A549 (cell line): ENCODE results near the gene VDAC1.

Experiments
- CEBPB ChIP-seq, 2 experiments: fragments of >200 bp in 1 of 2; sonication (Bioruptor Twin) in 1 of 2; formaldehyde crosslinking in 1 of 2; IDR thresholded peaks; 2 replicates each; pipeline ENCODE4 v1.6.1; 2012 to 2016
- CHD2 ChIP-seq: fragments of 150-350 bp; IDR thresholded peaks from 2 replicates; pipeline ENCODE4 v1.6.1; 2014; ENCODE audit warnings: low read length; ENCODE audit not compliant: partially characterized antibody
- HDAC2 ChIP-seq: fragments of 200-600 bp; sonication (generic); IDR thresholded peaks from 2 replicates; pipeline ENCODE4 v1.6.1; 2016
- MYC ChIP-seq: IDR thresholded peaks from 2 replicates; pipeline ENCODE4 v1.6.1; 2012; ENCODE audit warnings: mild to moderate bottlenecking, inconsistent platforms, low read length, improper control_type of control experiment, borderline replicate concordance
- POLR2A ChIP-seq: IDR thresholded peaks from 2 replicates; pipeline ENCODE4 v1.6.1; 2012; ENCODE audit warnings: mild to moderate bottlenecking, low read length
- RAD21 ChIP-seq, 2 experiments: fragments of >200 bp in 1 of 2; sonication (Bioruptor Twin) in 1 of 2; formaldehyde crosslinking in 1 of 2; IDR thresholded peaks in 1 of 2; conservative IDR thresholded peaks in 1 of 2; 2 replicates in 1 of 2; 3 replicates in 1 of 2; pipeline ENCODE4 v1.6.1; 2012 to 2018; ENCODE audit warnings: inconsistent platforms in 1 of 2
- TF ChIP-seq, protein P1 (sequence below): fragments of >200 bp; sonication (Bioruptor Twin); formaldehyde crosslinking; IDR thresholded peaks from 3 replicates; pipeline ENCODE4 v1.5.1; 2016
- TF ChIP-seq, protein P2 (sequence below): fragments of 150-350 bp; IDR thresholded peaks from 2 replicates; pipeline ENCODE4 v1.6.1; 2014; ENCODE audit warnings: low read depth, mild to moderate bottlenecking, low read length
- TF ChIP-seq, protein P3 (sequence below): IDR thresholded peaks from 2 replicates; pipeline ENCODE4 v1.6.1; 2012

DNA sequence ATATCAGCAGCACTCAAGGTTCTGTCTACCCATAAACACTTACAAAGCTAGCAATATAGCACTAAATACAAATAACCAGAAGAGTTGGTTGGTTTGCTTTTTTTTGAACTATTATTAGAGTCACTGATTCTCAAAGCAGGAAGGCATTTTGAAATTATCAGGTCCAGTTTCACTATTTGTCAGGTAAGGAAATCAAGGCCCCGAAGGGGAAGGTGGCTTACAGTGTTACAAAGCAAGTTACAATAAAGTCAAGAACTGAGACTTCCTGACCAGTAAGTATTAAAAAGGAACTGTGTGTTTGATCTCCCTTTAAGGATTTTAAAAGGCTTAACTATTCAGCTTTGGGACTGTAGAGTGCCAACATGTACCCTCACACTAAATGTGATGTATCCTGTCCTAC is 47.2 kb downstream of the VDAC1 start:
- TF ChIP-seq, protein P1, sequence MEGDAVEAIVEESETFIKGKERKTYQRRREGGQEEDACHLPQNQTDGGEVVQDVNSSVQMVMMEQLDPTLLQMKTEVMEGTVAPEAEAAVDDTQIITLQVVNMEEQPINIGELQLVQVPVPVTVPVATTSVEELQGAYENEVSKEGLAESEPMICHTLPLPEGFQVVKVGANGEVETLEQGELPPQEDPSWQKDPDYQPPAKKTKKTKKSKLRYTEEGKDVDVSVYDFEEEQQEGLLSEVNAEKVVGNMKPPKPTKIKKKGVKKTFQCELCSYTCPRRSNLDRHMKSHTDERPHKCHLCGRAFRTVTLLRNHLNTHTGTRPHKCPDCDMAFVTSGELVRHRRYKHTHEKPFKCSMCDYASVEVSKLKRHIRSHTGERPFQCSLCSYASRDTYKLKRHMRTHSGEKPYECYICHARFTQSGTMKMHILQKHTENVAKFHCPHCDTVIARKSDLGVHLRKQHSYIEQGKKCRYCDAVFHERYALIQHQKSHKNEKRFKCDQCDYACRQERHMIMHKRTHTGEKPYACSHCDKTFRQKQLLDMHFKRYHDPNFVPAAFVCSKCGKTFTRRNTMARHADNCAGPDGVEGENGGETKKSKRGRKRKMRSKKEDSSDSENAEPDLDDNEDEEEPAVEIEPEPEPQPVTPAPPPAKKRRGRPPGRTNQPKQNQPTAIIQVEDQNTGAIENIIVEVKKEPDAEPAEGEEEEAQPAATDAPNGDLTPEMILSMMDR = no peak
- TF ChIP-seq RAD21 (conservative IDR thresholded peaks at IDR 0.05 in 1 of 2, IDR thresholded peaks at IDR 0.05 in 1 of 2) (no peak), POLR2A (no peak), CHD2 (no peak), CEBPB (IDR thresholded peaks at IDR 0.05) (no peak), MYC (no peak), HDAC2 (no peak)
- TF ChIP-seq, protein P2, sequence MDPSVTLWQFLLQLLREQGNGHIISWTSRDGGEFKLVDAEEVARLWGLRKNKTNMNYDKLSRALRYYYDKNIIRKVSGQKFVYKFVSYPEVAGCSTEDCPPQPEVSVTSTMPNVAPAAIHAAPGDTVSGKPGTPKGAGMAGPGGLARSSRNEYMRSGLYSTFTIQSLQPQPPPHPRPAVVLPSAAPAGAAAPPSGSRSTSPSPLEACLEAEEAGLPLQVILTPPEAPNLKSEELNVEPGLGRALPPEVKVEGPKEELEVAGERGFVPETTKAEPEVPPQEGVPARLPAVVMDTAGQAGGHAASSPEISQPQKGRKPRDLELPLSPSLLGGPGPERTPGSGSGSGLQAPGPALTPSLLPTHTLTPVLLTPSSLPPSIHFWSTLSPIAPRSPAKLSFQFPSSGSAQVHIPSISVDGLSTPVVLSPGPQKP = no peak
- TF ChIP-seq, protein P3, sequence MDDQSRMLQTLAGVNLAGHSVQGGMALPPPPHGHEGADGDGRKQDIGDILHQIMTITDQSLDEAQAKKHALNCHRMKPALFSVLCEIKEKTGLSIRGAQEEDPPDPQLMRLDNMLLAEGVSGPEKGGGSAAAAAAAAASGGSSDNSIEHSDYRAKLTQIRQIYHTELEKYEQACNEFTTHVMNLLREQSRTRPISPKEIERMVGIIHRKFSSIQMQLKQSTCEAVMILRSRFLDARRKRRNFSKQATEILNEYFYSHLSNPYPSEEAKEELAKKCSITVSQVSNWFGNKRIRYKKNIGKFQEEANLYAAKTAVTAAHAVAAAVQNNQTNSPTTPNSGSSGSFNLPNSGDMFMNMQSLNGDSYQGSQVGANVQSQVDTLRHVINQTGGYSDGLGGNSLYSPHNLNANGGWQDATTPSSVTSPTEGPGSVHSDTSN = no peak
